ENCODE results near the gene COG7.

GRCh38 chr16:23496821-23497542 is 44.0 kb upstream of the COG7 start:
- TF ChIP-seq POLR2A (IDR thresholded peaks at IDR 0.05) (peak; percentile 20), CTCF (IDR thresholded peaks at IDR 0.05) (no peak), POLR2AphosphoS5 (IDR thresholded peaks at IDR 0.05) (peak; percentile 46)
